ENCODE data around the gene TRIM47.

TRIM47 gene

DNA sequence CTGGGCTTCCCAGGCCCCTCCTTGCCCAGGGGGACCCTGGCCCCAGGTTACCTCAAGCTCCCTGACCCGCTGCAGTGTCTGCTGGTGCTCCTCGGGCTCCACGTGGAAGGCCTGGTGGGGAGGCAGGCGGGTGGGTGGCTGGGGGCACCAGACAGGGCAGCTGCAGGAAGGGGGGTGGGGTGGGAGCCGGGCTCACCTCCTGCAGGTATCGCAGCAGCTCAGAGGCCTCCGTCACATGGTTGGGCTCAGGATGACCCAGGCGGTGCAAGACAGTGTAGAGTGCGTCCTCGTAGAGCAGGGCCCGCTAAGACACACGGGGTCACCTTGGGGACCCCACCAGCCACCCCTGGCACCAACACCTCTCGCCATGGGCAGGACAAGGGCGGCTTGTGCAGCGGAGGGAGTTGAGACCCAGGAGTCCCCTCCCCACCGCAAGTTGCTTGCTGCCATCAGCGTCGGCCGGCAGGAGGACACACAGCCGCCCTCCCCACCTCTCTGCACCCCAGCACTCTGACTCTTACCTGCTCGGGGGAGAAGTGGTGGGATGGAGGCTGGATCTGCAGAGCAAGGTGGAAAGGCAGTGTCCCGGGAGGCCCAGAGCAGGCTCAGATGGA lies 35.3 kb downstream of the TRIM47 start:
- peak overlapping the region; percentile 87 for H3K4me3 ChIP-seq (ENCODE audit: low read depth, low read length)
- peak; percentile 49 for DNase-seq (ENCODE audit: low read depth)
- TF ChIP-seq, protein P1, sequence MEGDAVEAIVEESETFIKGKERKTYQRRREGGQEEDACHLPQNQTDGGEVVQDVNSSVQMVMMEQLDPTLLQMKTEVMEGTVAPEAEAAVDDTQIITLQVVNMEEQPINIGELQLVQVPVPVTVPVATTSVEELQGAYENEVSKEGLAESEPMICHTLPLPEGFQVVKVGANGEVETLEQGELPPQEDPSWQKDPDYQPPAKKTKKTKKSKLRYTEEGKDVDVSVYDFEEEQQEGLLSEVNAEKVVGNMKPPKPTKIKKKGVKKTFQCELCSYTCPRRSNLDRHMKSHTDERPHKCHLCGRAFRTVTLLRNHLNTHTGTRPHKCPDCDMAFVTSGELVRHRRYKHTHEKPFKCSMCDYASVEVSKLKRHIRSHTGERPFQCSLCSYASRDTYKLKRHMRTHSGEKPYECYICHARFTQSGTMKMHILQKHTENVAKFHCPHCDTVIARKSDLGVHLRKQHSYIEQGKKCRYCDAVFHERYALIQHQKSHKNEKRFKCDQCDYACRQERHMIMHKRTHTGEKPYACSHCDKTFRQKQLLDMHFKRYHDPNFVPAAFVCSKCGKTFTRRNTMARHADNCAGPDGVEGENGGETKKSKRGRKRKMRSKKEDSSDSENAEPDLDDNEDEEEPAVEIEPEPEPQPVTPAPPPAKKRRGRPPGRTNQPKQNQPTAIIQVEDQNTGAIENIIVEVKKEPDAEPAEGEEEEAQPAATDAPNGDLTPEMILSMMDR (IDR thresholded peaks at IDR 0.05; ENCODE audit: insufficient read depth, low read depth, low read length, missing control alignments) = peak; percentile 20

DNA sequence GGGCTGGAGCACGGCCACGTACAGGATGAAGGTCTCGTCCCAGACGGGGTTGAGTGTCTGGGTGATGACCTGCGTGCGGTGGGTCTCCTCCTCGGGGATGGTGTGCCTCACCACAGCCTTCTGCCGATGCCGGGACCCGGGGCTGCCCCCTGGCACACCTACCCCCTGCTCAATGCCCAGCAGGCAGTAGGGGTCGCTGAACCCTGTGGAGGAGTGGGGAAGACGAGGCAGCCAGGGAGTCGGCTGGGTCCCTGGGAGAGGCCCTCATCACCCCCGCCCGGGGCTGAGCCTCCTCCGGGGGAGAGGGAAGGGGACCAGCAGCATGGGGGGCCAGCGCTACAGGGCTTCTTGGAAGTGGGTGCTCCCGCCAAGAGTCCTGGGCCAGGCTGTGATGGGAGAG lies 36.0 kb downstream of the TRIM47 start:
- DNase-seq (ENCODE audit: low read depth) = no peak
- H3K4me3 ChIP-seq (ENCODE audit: low read depth, low read length) = no peak overlapping the region; the same call in 1 of the 2 replicates
- TF ChIP-seq, protein P1 (IDR thresholded peaks at IDR 0.05; ENCODE audit: insufficient read depth, low read depth, low read length, missing control alignments) = no peak

- DNase-seq (ENCODE audit: low read depth) = no peak
- TF ChIP-seq, protein P1 (IDR thresholded peaks at IDR 0.05; ENCODE audit: insufficient read depth, low read depth, low read length, missing control alignments) = no peak
- H3K4me3 ChIP-seq (ENCODE audit: low read depth, low read length) = no peak overlapping the region
Observed at GRCh38 chr17:75840799-75841164, 37.6 kb downstream of the TRIM47 start.

DNA sequence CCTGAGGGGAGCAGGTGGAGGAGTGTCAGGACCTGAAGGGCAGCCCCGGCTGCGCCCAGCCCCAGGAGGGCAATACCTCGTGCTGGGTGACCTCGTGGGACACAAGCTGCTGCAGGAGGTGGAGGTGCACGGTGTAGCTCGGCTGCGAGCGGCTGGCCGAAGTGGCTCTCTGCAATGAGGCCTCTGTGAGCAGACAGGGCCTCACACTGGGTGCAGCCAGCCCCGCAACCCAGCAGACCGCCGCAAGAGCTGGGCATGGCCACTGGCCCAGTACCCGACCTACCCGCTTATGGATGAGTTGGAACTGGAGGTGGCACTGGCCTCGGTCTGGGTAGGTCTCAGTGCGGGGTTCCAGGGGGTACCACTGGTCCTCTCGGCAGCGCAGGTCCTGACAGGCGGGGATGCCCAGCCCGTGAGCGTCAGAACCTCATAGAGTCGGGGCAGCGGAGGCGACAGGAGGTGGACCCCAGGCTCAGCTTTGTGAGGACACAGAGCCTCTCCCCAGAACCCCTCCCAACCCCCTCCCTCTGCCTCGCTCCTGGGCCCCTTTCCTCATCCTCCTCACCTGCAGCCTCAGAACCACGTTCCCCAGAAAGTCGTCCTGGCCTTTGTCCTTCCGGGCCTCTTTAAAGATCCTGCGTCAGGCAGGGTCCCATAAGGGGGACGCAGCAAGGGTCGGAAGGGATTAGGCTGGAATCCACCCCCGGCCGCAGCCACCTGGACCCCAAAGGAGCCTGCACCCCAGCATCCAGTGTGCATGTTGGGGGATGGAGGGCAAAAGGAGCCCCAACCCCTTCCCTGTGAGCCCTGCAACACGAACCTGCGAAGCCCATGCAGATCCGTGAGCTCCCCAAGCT lies 38.2 kb downstream of the TRIM47 start:
- TF ChIP-seq, protein P1 (IDR thresholded peaks at IDR 0.05; ENCODE audit: insufficient read depth, low read depth, low read length, missing control alignments) = no peak
- no peak for DNase-seq (ENCODE audit: low read depth)
- no peak overlapping the region for H3K4me3 ChIP-seq (ENCODE audit: low read depth, low read length)

DNA sequence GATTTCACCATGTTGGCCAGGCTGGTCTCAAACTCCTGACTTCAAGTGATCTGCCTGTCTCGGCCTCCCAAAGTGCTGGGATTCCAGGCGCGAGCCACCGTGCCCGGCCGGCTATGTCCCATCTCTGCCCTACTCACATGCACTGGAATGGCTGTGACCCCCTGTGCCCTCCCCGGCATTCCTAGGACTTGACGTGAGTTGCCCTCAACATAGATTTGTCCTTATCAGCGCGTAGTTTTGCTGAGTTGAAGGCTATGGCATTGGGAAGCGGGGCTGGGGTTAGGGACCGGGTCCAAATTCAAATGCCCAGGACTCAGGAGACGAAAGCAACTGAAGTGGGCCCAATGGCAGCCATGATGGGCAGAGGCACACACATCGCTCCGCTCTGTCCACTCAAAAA lies 40.0 kb downstream of the TRIM47 start:
- TF ChIP-seq, protein P1 (IDR thresholded peaks at IDR 0.05; ENCODE audit: insufficient read depth, low read depth, low read length, missing control alignments) = no peak
- no peak for DNase-seq (ENCODE audit: low read depth)
- no peak overlapping the region for H3K4me3 ChIP-seq (ENCODE audit: low read depth, low read length)

- no peak overlapping the region for H3K4me3 ChIP-seq (ENCODE audit: low read depth, low read length)
- no peak for DNase-seq (ENCODE audit: low read depth)
- TF ChIP-seq, protein P1 (IDR thresholded peaks at IDR 0.05; ENCODE audit: insufficient read depth, low read depth, low read length, missing control alignments) = no peak
Observed at GRCh38 chr17:75837899-75838298, 40.5 kb downstream of the TRIM47 start.
